HCT116 (cell line): Measurements from ENCODE around the gene GRIN2A. TPM values are rescaled to one million over a fixed set of nuclear protein-coding genes. Genes with fewer than 3 reads are reported as not detected.

Experiments
- ATAC-seq: fragments of 200-7000 bp; cut with Tn5 transposase; 2 replicates; pipeline ENCODE4 v1.9.1; 2020; ENCODE audit warnings: mild to moderate bottlenecking, moderate library complexity
- BruUV-seq: library from RNA; stranded (reverse); fragments of 400-500 nt; replicated peaks from 2 replicates; lab custom pipeline; 2021; lab: Mats Ljungman, UMichigan
- CTCF ChIA-PET: fragments of 300-600 bp; sonication (Branson Sonifier 250); formaldehyde crosslinking; loops from one replicate; lab custom pipeline; 2021; ENCODE audit warnings: antibody characterized with exemption; lab: Charles Lee
- POLR2A ChIA-PET: fragments of 300-600, 350-600 bp; sonication (Branson Sonifier 250); formaldehyde crosslinking; loops from one replicate; lab custom pipeline; 2021; ENCODE audit warnings: antibody characterized with exemption; lab: Charles Lee
- RAD21 ChIA-PET, 2 experiments: fragments of 300-600 bp; sonication (Branson Sonifier 250); formaldehyde crosslinking; loops; one replicate each; lab custom pipeline; 2023; ENCODE audit warnings: low total read pairs in 2 of 2; ENCODE audit not compliant: uncharacterized antibody in 2 of 2, unreplicated experiment in 2 of 2, low non-redundant PET in 1 of 2; lab: Charles Lee
- DNase-seq: peaks from one replicate; pipeline ENCODE4 v3.0.0-alpha.2; 2010; ENCODE audit warnings: low read depth, low spot score
- H2AFZ ChIP-seq: fragments of 200-600 bp; shearing (Covaris generic), sonication (generic); 2 replicates; pipeline ENCODE4 v1.6.1; 2017; ENCODE audit warnings: low read depth, mixed run types, mixed read lengths, antibody characterized with exemption, low read length; ENCODE audit not compliant: poor library complexity, severe bottlenecking
- H3K27ac ChIP-seq: 2 replicates; pipeline ENCODE4 v1.5.1; 2012; ENCODE audit warnings: low read depth, low read length
- H3K27me3 ChIP-seq: fragments of 200-600 bp; sonication (generic); 2 replicates; pipeline ENCODE4 v1.6.1; 2016; ENCODE audit warnings: mixed run types, low read length, mixed read lengths; ENCODE audit not compliant: insufficient read depth
- H3K36me3 ChIP-seq, 2 experiments: fragments of 200-500 bp in 1 of 2; fragments of 200-600 bp in 1 of 2; sonication (Bioruptor generic) in 1 of 2; sonication (generic) in 1 of 2; 2 replicates each; pipeline versions ENCODE4 v1.5.1 to v1.6.1; 2014 to 2016; ENCODE audit warnings: low read length in 2 of 2, inconsistent platforms in 1 of 2, mixed read lengths in 1 of 2, mixed run types in 1 of 2; ENCODE audit not compliant: insufficient read depth in 2 of 2, control insufficient read depth in 1 of 2
- H3K4me1 ChIP-seq, 2 experiments: fragments of 200-600 bp in 1 of 2; sonication (generic) in 1 of 2; 2 replicates each; pipeline versions ENCODE4 v1.5.1 to v1.6.1; 2012 to 2017; ENCODE audit warnings: low read length in 2 of 2, inconsistent platforms in 1 of 2, mild to moderate bottlenecking in 1 of 2, mixed read lengths in 1 of 2, mixed run types in 1 of 2, moderate library complexity in 1 of 2; ENCODE audit not compliant: insufficient read depth in 2 of 2, control insufficient read depth in 1 of 2
- H3K4me2 ChIP-seq: fragments of 200-600 bp; sonication (generic); 2 replicates; pipeline ENCODE4 v1.6.1; 2017; ENCODE audit warnings: mixed run types, low read length, mixed read lengths
- H3K4me3 ChIP-seq, 2 experiments: fragments of 200-600 bp in 1 of 2; sonication (generic) in 1 of 2; replicated peaks in 1 of 2; 2 replicates each; pipeline ENCODE4 v1.5.1; 2011 to 2016; ENCODE audit warnings: low read length in 2 of 2, control low read depth in 1 of 2, low read depth in 1 of 2, mild to moderate bottlenecking in 1 of 2, mixed read lengths in 1 of 2, mixed run types in 1 of 2
- H3K79me2 ChIP-seq: fragments of 200-600 bp; sonication (generic); 2 replicates; pipeline ENCODE4 v1.6.1; 2017; ENCODE audit warnings: mild to moderate bottlenecking, mixed run types, low read length, moderate library complexity, mixed read lengths; ENCODE audit not compliant: insufficient read depth
- H3K9ac ChIP-seq: fragments of 200-600 bp; sonication (generic); 2 replicates; pipeline ENCODE4 v1.6.1; 2016; ENCODE audit warnings: low read length, mixed read lengths
- H3K9me2 ChIP-seq: fragments of 200-600 bp; sonication (generic), shearing (Covaris generic); 2 replicates; pipeline ENCODE4 v1.6.1; 2017; ENCODE audit warnings: mixed run types, mild to moderate bottlenecking, moderate library complexity; ENCODE audit not compliant: insufficient read depth
- H3K9me3 ChIP-seq, 2 experiments: fragments of 200-500 bp in 1 of 2; fragments of 200-600 bp in 1 of 2; sonication (Bioruptor generic) in 1 of 2; sonication (generic) in 1 of 2; 2 replicates each; pipeline ENCODE4 v1.6.1; 2014 to 2017; ENCODE audit warnings: low read length in 2 of 2, mixed read lengths in 2 of 2, inconsistent platforms in 1 of 2, low read depth in 1 of 2, mild to moderate bottlenecking in 1 of 2, mixed run types in 1 of 2, moderate library complexity in 1 of 2; ENCODE audit not compliant: control insufficient read depth in 1 of 2, insufficient read depth in 1 of 2
- H4K20me1 ChIP-seq: fragments of 200-600 bp; sonication (generic), shearing (Covaris generic); 2 replicates; pipeline ENCODE4 v1.6.1; 2017; ENCODE audit warnings: mixed run types, mild to moderate bottlenecking, moderate library complexity; ENCODE audit not compliant: insufficient read depth
- CEBPB ChIP-seq: IDR thresholded peaks from 2 replicates; pipeline ENCODE4 v1.6.1; 2012; ENCODE audit warnings: low read depth
- CTCF ChIP-seq, 3 experiments: fragments of 200-600 bp in 1 of 3; sonication (generic) in 1 of 3; IDR thresholded peaks in 2 of 3; conservative IDR thresholded peaks in 1 of 3; 2 replicates each; pipeline ENCODE4 v1.5.1; 2012 to 2017; ENCODE audit warnings: low read depth in 2 of 3, low read length in 2 of 3, antibody characterized with exemption in 1 of 3, borderline replicate concordance in 1 of 3, control low read depth in 1 of 3, mild to moderate bottlenecking in 1 of 3, mixed read lengths in 1 of 3, mixed run types in 1 of 3, moderate library complexity in 1 of 3; ENCODE audit not compliant: insufficient read depth in 1 of 3
- ELF1 ChIP-seq: IDR thresholded peaks from 2 replicates; pipeline ENCODE4 v1.6.1; 2012; ENCODE audit warnings: low read depth, borderline replicate concordance
- EZH2phosphoT487 ChIP-seq: fragments of 200-600 bp; IDR thresholded peaks from 2 replicates; pipeline ENCODE4 v1.6.1; 2018; ENCODE audit warnings: antibody characterized with exemption, borderline replicate concordance
- FOSL1 ChIP-seq: IDR thresholded peaks from 2 replicates; pipeline ENCODE4 v1.6.1; 2012; ENCODE audit warnings: low read depth
- POLR2A ChIP-seq: IDR thresholded peaks from 2 replicates; pipeline ENCODE4 v1.7.0; 2011; ENCODE audit warnings: borderline replicate concordance; ENCODE audit not compliant: insufficient read depth, insufficient read length; ENCODE audit errors: extremely low read depth
- POLR2AphosphoS5 ChIP-seq: IDR thresholded peaks from 2 replicates; pipeline ENCODE4 v1.6.1; 2011; ENCODE audit warnings: mild to moderate bottlenecking, low read depth, low read length, moderate library complexity
- RAD21 ChIP-seq: IDR thresholded peaks from 2 replicates; pipeline ENCODE4 v1.6.1; 2012; ENCODE audit warnings: low read depth, mild to moderate bottlenecking
- SIN3A ChIP-seq: IDR thresholded peaks from 2 replicates; pipeline ENCODE4 v1.6.1; 2012; ENCODE audit warnings: low read depth
- ZBTB33 ChIP-seq: IDR thresholded peaks from 2 replicates; pipeline ENCODE4 v1.6.1; 2011; ENCODE audit warnings: mild to moderate bottlenecking, low read length, moderate library complexity; ENCODE audit not compliant: insufficient replicate concordance; ENCODE audit errors: extremely low read depth
- intact Hi-C: fragments of 100-400 bp; cut with micrococcal nuclease; formaldehyde crosslinking; loops from 2 replicates; pipeline ENCODE4 v1.10.0; 2022
- total RNA-seq: library from RNA; stranded (reverse); gene quantifications from one replicate; pipeline ENCODE4 v1.2.1, GENCODE V29; 2021; ENCODE audit not compliant: unreplicated experiment

Gene GRIN2A
- total RNA-seq, 1 experiment from 2014 or later: 0.02 TPM

GRCh38 chr16:9713156-9713555, 469.1 kb downstream of the GRIN2A start:
- Histone ChIP-seq H3K27ac (no peak overlapping the region), H4K20me1 (no peaks in the 10 kb centered on the region), H3K4me3 (no peak overlapping the region), H3K4me1 (no peaks in the 10 kb centered on the region), H2AFZ (no peak overlapping the region), H3K9ac (no peak overlapping the region), H3K9me2 (no peaks in the 10 kb centered on the region), H3K79me2 (no peaks in the 10 kb centered on the region), H3K36me3 (no peaks in the 10 kb centered on the region), H3K27me3 (peaks cover 8% of the 10 kb centered on the region; the same call in 1 of the 2 replicates), H3K9me3 (no peaks in the 10 kb centered on the region), H3K4me2 (no peak overlapping the region)
- ATAC-seq (no peak), DNase-seq (no peak)
- BruUV-seq: no TSS peak
- ChIA-PET POLR2A (no interaction called here), RAD21 (no interaction called here), CTCF (no interaction called here)
- TF ChIP-seq EZH2phosphoT487: no peak
- TF ChIP-seq CTCF (IDR thresholded peaks at IDR 0.05 in 2 of 3, conservative IDR thresholded peaks at IDR 0.05 in 1 of 3; ENCODE audit: borderline replicate concordance in 1 of 3, insufficient read depth in 1 of 3, low read depth in 2 of 3, low read length in 2 of 3): no peak
- TF ChIP-seq ZBTB33: no peak
- TF ChIP-seq ELF1: no peak
- TF ChIP-seq POLR2AphosphoS5: no peak
- no peak for TF ChIP-seq RAD21
- no peak for TF ChIP-seq CEBPB
- TF ChIP-seq SIN3A: no peak
- TF ChIP-seq POLR2A: no peak
- TF ChIP-seq FOSL1: no peak
- intact Hi-C loops: no loop called here
